ENCODE data around the gene ERBB4.

DNA sequence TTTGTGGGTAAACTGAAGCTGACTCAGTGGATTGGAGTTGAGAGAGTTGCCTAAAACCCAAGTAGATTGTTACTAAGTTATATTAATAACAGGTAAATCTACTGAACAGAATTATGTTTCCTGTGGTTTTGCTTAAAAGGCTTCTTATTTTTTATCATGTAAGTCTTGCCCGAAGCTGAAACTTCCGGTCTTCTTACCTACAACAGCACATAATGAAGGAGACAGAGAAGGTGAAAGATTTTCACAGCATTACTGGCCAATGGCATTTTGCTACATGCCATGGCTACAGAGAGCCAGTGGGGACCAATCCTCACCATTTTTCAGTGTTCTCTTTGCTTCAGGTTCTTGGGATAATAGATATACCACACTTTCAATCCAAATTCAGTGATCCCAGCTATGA, 220.0 kb downstream of the ERBB4 start:
- TF ChIP-seq, protein P1, sequence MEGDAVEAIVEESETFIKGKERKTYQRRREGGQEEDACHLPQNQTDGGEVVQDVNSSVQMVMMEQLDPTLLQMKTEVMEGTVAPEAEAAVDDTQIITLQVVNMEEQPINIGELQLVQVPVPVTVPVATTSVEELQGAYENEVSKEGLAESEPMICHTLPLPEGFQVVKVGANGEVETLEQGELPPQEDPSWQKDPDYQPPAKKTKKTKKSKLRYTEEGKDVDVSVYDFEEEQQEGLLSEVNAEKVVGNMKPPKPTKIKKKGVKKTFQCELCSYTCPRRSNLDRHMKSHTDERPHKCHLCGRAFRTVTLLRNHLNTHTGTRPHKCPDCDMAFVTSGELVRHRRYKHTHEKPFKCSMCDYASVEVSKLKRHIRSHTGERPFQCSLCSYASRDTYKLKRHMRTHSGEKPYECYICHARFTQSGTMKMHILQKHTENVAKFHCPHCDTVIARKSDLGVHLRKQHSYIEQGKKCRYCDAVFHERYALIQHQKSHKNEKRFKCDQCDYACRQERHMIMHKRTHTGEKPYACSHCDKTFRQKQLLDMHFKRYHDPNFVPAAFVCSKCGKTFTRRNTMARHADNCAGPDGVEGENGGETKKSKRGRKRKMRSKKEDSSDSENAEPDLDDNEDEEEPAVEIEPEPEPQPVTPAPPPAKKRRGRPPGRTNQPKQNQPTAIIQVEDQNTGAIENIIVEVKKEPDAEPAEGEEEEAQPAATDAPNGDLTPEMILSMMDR (IDR thresholded peaks at IDR 0.05; ENCODE audit: low read depth, low read length, poor library complexity, severe bottlenecking): no peak
- TF ChIP-seq EZH2phosphoT487 (IDR thresholded peaks at IDR 0.05; ENCODE audit: borderline replicate concordance, low read length): no peak

Data from DOHH2 (cell line).